ENCODE data around the gene TEX29.

DNA sequence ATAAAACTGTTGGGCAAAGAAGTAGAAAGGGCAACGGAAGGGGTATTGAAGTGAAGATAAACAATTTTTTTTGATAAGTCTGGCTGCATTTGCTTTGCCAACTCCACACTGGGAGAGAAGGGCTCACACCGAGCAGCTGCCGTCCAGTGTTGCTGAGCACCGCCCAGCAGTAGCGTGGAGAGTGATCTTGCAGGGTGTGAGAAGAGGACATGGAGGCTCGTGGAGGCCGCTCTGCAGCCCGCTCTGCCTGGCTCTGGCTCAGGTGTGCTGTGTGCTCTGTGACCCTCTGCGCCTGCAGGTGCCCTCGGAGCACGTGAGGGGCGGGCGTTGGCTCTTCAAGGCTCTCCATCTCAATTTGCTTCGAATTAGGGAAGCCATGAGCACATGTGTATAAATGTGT lies 35.9 kb upstream of the TEX29 start:
- no peak for TF ChIP-seq POLR2A (IDR thresholded peaks at IDR 0.05; ENCODE audit: low read length)
- no peak for TF ChIP-seq GATA1 (IDR thresholded peaks at IDR 0.05; ENCODE audit: low read depth, low read length)

Measured in erythroblast (primary cell).